HS-5 (cell line): Measurements from ENCODE around the gene CEMIP2.

Experiments used
- DNase-seq: peaks from one replicate; pipeline ENCODE4 v3.0.0-alpha.2; 2012; ENCODE audit warnings: low read depth

CEMIP2 gene

DNA sequence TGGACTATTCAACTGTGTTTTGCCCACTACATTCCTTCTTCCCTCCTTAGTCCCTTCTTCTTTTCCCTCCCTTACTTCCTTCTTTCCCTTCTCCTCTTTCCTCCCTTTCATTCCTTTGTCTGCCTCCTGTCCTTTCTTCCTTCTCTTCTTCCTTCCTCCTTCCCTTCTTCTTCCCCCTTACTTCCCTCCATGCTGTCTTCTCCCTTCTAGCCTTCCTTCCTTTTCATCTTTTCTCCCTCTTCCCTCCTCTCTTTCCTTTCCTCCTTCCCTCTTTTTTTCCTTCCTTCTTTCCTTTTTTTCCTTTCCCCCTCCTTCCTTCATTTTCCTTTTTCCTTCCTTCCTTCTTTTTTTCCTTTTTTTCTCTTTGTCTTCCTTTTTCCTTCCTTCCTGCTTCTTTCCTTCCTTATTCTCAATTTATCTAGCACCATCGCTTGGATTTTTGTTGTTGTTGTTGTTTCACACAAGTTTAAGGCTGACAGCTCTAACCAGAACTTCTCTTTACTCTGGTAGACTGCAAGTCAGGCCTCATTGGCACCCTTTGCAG lies 123.4 kb downstream of the CEMIP2 start:
- DNase-seq = no peak

DNA sequence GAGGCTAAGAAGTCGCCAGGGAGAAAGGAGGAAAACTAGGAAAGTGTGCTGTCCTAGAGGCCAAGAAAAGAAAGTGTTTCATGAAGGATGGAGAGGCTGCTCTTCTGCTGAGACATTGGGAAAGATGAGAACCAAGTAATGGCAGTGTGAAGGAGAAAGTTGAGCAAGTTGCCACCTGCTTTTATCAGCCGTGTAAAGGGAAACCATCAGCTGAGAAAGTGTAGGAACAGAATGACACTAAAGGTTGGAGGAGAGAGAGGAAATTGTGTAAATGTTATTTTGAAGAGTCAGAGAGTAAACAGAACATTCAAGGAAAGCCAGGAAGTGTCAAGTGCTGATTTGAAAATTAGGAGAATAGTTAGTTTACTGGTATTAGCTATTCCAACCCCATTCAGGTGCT lies 125.0 kb downstream of the CEMIP2 start:
- DNase-seq = no peak

DNA sequence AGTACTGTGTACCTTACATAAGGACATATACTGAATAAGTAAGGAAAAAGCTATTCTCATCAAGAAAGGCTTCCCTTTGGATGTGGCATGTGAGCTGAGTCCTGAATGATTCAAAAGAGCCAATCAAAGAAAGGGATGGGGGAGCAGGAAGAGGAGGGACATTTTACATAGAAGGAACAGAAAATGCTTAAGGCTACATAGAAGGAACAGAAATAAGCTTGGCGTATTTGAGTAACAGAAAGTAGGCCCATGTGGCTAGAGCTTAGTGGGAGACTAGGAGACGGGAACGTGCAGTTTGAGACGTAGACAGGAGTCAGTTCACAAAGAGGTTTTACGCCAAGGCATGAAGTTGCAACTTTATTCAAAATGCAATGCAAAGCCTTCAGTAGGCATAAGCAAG lies 126.3 kb downstream of the CEMIP2 start:
- no peak for DNase-seq

DNA sequence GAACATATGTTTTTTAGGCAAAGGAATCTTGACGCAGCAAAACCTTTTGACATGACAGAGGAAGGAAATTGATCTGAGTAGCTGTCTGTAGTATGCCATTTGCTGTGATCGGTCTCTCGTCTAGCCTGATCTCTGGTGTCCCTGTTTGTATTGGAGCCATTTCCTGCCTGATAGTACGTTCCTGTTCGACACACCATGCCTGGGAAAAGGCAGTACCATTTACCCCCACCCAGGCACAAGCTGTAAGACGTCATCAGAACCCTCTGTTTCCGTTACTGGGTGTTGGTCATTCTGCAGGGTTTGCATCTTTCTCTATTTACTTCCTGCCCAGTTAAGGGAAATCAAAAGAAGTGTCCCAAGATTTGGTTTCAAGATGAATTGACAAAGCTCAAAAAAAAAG lies 129.7 kb downstream of the CEMIP2 start:
- DNase-seq = no peak

DNA sequence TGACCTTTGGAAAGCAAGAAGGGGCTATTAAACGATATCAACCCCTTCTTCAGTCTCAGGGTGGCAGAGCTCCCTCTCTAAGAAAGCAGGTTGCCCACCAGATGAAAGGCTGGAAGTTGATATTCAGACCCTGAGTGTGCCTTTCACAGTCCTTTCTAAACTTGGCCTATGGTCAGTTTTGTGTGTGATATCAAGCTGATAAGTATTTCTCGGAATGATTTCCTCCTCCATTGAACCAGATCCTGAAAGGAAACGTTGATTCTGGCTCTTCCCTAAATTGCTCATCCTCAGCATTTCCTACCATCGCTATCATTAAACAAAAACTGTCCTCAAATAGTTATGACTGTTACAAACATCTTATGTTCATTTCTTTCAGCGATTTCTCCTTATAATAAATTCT lies 130.4 kb downstream of the CEMIP2 start:
- DNase-seq = no peak

DNA sequence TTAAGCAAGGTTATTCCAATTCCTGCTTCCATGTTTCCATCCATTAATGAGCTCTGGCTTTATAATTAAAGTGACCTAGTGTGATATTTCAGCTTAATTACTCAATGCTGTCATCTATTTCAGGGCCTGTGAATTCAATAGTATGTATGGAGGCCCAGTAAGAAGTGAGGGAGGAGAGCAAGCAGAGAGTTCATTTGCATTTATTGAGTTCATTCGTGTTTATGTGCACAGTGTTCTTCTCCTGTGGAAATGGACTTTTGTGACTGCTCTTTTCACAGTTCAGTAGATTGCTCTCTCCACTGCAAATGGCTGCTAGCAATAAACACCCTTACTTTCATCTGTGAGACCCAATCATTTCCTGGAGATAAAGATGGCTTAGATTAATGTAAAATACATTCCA lies 130.9 kb downstream of the CEMIP2 start:
- DNase-seq = no peak

DNA sequence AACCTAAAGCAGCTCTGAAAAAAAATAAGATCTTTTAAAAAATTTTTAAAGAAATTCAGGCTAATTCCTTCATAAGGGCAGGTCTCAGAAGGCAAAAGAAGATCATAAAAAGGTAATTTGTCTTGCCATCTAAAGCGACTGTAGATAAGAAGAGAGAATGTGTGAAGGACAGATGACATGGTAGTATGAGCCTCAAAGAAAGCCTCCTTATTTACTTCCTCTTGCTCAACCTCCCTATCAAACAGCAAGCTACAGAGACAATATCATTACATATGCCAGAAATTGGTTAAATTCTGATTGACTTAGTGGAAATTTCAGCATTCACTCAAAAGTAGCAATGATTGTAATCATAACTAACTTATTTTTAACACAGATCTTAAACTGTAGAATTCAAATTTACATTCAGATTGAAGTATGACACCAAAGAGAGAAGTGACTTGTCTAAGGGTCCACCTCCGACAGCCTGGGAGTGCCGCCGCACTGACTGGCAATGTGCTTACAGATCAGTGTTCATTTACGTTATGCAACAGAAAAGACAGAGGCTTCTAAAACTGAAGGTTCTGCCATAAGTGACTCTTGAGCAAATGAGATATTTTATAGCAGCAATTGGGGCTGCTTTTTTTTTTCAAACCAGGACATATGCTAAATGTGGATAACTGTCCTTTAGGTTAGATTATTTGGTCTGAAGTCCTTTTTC lies 132.0 kb downstream of the CEMIP2 start:
- no peak for DNase-seq

DNA sequence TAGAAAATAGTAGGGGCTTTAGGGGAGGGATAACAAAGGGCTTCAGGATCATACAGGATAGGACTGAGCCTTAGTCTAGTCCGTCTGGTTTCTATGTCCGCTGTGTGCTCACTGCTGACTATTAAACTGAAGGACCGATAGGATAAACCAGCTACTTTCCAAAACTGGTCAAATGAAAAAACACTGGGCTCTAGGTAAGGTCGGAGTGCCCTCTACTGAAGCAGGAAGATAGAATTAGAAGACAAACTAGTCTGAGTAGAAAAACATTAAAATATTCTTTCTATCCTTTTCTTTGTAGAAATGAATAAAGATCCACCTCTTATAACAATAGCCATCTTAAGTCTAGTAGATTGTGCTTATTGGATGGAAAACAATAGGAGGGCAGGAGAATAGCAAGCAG lies 133.6 kb downstream of the CEMIP2 start:
- DNase-seq = no peak
